ENCODE results near the gene CLDN4.
"Not testable (repeated sequence)": the region's sequence is repeated elsewhere in the genome, so short reads cannot be mapped to it uniquely, and the experiment has no call there.

The CLDN4 gene

GRCh38 chr7:73842067-73842976 lies 11.5 kb downstream of the CLDN4 start, which contains the start of gene METTL27:
METTL27 (minus strand) TSS chr7:73842516; CDS start chr7:73842140, 376 bp downstream.
- Histone ChIP-seq H3K4me1 (ENCODE audit: control insufficient read depth in 2 of 2, insufficient read depth in 1 of 2, low read depth in 1 of 2, low read length in 2 of 2) (peaks cover 0 to 5% of the 10 kb centered on the region in 2 donors), H3K4ac (ENCODE audit: low read length) (peak within 1 kb of the TSS; percentile 23), H2BK12ac (ENCODE audit: low read length) (no peak within 1 kb of the TSS), H3K27me3 (ENCODE audit: control insufficient read depth in 3 of 3, insufficient read depth in 3 of 3, low read depth in 1 of 3, low read length in 3 of 3) (no peaks in the 10 kb centered on the region), H2AFZ (ENCODE audit: low read length) (peak within 1 kb of the TSS; percentile 100), H3K23ac (ENCODE audit: low read depth, low read length, poor library complexity) (peak within 1 kb of the TSS; percentile 91), H3K18ac (ENCODE audit: low read length) (peak within 1 kb of the TSS; percentile 95), H2BK5ac (ENCODE audit: low read length) (peak within 1 kb of the TSS; percentile 53), H3K36me3 (replicated peaks in 1 of 2; ENCODE audit: control insufficient read depth in 2 of 2, insufficient read depth in 2 of 2, low read length in 2 of 2) (no peaks in the 10 kb centered on the region), H4K91ac (ENCODE audit: low read depth, low read length, poor library complexity) (no peak within 1 kb of the TSS), H2AK5ac (ENCODE audit: low read depth, low read length) (peak within 1 kb of the TSS; percentile 84), H3K4me2 (ENCODE audit: insufficient read depth, low read length, poor library complexity, severe bottlenecking) (peak within 1 kb of the TSS; percentile 83), H3K27ac (replicated peaks; ENCODE audit: low read length) (peak within 1 kb of the TSS; percentile 53), H3K4me3 (ENCODE audit: low read length in 2 of 2) (peak within 1 kb of the TSS; percentile 76), H2BK120ac (ENCODE audit: low read depth, low read length) (peak within 1 kb of the TSS; percentile 87), H3K14ac (ENCODE audit: low read length) (peak within 1 kb of the TSS; percentile 84), H3K79me1 (ENCODE audit: low read depth, low read length) (no peaks in the 10 kb centered on the region), H4K8ac (ENCODE audit: low read depth, low read length) (peak within 1 kb of the TSS; percentile 72), H3K9ac (ENCODE audit: low read depth, low read length, poor library complexity) (peak within 1 kb of the TSS; percentile 85), H2BK15ac (ENCODE audit: low read length) (peak within 1 kb of the TSS; percentile 81), H3K9me3 (replicated peaks in 1 of 2; ENCODE audit: control insufficient read depth in 2 of 2, insufficient read depth in 1 of 2, low read depth in 1 of 2, low read length in 2 of 2) (no peaks in the 10 kb centered on the region)
- DNase-seq (ENCODE audit: low spot score) = peak; percentile 90
- no CpG with 5 or more reads among the region's 45 CpGs for WGBS, 2 donors (ENCODE audit: extremely low coverage in 2 of 2, insufficient read length in 2 of 2, insufficient replicate concordance in 1 of 2)

GRCh38 chr7:73844131-73844547 lies 13.3 kb downstream of the CLDN4 start:
- H3K9ac ChIP-seq (ENCODE audit: low read depth, low read length, poor library complexity) = no peak overlapping the region
- H3K4me1 ChIP-seq (ENCODE audit: control insufficient read depth in 2 of 2, insufficient read depth in 1 of 2, low read depth in 1 of 2, low read length in 2 of 2) = peaks cover 0 to 2% of the 10 kb centered on the region in 2 donors
- H2AK5ac ChIP-seq (ENCODE audit: low read depth, low read length) = no peak overlapping the region
- H2BK5ac ChIP-seq (ENCODE audit: low read length) = no peak overlapping the region
- no CpG with 5 or more reads among the region's 9 CpGs for WGBS, 2 donors (ENCODE audit: extremely low coverage in 2 of 2, insufficient read length in 2 of 2, insufficient replicate concordance in 1 of 2)
- no peak overlapping the region for H2BK120ac ChIP-seq (ENCODE audit: low read depth, low read length)
- no peaks in the 10 kb centered on the region for H3K79me1 ChIP-seq (ENCODE audit: low read depth, low read length)
- no peak overlapping the region for H3K14ac ChIP-seq (ENCODE audit: low read length)
- no peak overlapping the region for H2AFZ ChIP-seq (ENCODE audit: low read length)
- no peak for DNase-seq (ENCODE audit: low spot score)
- H3K4me2 ChIP-seq (ENCODE audit: insufficient read depth, low read length, poor library complexity, severe bottlenecking) = no peak overlapping the region
- no peaks in the 10 kb centered on the region for H3K27me3 ChIP-seq (ENCODE audit: control insufficient read depth in 3 of 3, insufficient read depth in 3 of 3, low read depth in 1 of 3, low read length in 3 of 3)
- no peak overlapping the region for H4K8ac ChIP-seq (ENCODE audit: low read depth, low read length)
- no peak overlapping the region for H3K4me3 ChIP-seq (ENCODE audit: low read length in 2 of 2)
- no peaks in the 10 kb centered on the region for H3K36me3 ChIP-seq (replicated peaks in 1 of 2; ENCODE audit: control insufficient read depth in 2 of 2, insufficient read depth in 2 of 2, low read length in 2 of 2)
- no peak overlapping the region for H4K91ac ChIP-seq (ENCODE audit: low read depth, low read length, poor library complexity)
- H3K18ac ChIP-seq (ENCODE audit: low read length) = no peak overlapping the region
- H3K4ac ChIP-seq (ENCODE audit: low read length) = no peak overlapping the region
- H2BK15ac ChIP-seq (ENCODE audit: low read length) = no peak overlapping the region
- no peak overlapping the region for H2BK12ac ChIP-seq (ENCODE audit: low read length)
- H3K9me3 ChIP-seq (replicated peaks in 1 of 2; ENCODE audit: control insufficient read depth in 2 of 2, insufficient read depth in 1 of 2, low read depth in 1 of 2, low read length in 2 of 2) = peaks cover 0 to 4% of the 10 kb centered on the region in 2 donors
- H3K23ac ChIP-seq (ENCODE audit: low read depth, low read length, poor library complexity) = no peak overlapping the region
- no peak overlapping the region for H3K27ac ChIP-seq (replicated peaks; ENCODE audit: low read length)

- Histone ChIP-seq H2BK15ac (ENCODE audit: low read length) (no peak overlapping the region), H2BK12ac (ENCODE audit: low read length) (no peak overlapping the region), H2BK120ac (ENCODE audit: low read depth, low read length) (no peak overlapping the region), H3K79me1 (ENCODE audit: low read depth, low read length) (no peaks in the 10 kb centered on the region), H3K23ac (ENCODE audit: low read depth, low read length, poor library complexity) (no peak overlapping the region), H3K27me3 (ENCODE audit: control insufficient read depth in 3 of 3, insufficient read depth in 3 of 3, low read depth in 1 of 3, low read length in 3 of 3) (no peaks in the 10 kb centered on the region), H3K9ac (ENCODE audit: low read depth, low read length, poor library complexity) (no peak overlapping the region), H2AK5ac (ENCODE audit: low read depth, low read length) (no peak overlapping the region), H3K4me2 (ENCODE audit: insufficient read depth, low read length, poor library complexity, severe bottlenecking) (no peak overlapping the region), H3K4ac (ENCODE audit: low read length) (no peak overlapping the region), H3K9me3 (replicated peaks in 1 of 2; ENCODE audit: control insufficient read depth in 2 of 2, insufficient read depth in 1 of 2, low read depth in 1 of 2, low read length in 2 of 2) (peaks cover 0 to 4% of the 10 kb centered on the region in 2 donors), H4K8ac (ENCODE audit: low read depth, low read length) (no peak overlapping the region), H3K27ac (replicated peaks; ENCODE audit: low read length) (no peak overlapping the region), H3K36me3 (replicated peaks in 1 of 2; ENCODE audit: control insufficient read depth in 2 of 2, insufficient read depth in 2 of 2, low read length in 2 of 2) (no peaks in the 10 kb centered on the region), H4K91ac (ENCODE audit: low read depth, low read length, poor library complexity) (no peak overlapping the region), H2BK5ac (ENCODE audit: low read length) (no peak overlapping the region), H3K4me3 (ENCODE audit: low read length in 2 of 2) (no peak overlapping the region), H3K4me1 (ENCODE audit: control insufficient read depth in 2 of 2, insufficient read depth in 1 of 2, low read depth in 1 of 2, low read length in 2 of 2) (peaks cover 0 to 2% of the 10 kb centered on the region in 2 donors), H3K14ac (ENCODE audit: low read length) (no peak overlapping the region), H2AFZ (ENCODE audit: low read length) (no peak overlapping the region), H3K18ac (ENCODE audit: low read length) (no peak overlapping the region)
- no peak for DNase-seq (ENCODE audit: low spot score)
- WGBS, 2 donors (ENCODE audit: extremely low coverage in 2 of 2, insufficient read length in 2 of 2, insufficient replicate concordance in 1 of 2) = no CpG with 5 or more reads among the region's 13 CpGs
Observed at GRCh38 chr7:73844848-73845460, 14.2 kb downstream of the CLDN4 start.

GRCh38 chr7:73845701-73846195 lies 15.0 kb downstream of the CLDN4 start:
- H3K14ac ChIP-seq (ENCODE audit: low read length); H3K4me3 ChIP-seq (ENCODE audit: low read length in 2 of 2); H2BK120ac ChIP-seq (ENCODE audit: low read depth, low read length); H2BK5ac ChIP-seq (ENCODE audit: low read length); DNase-seq (ENCODE audit: low spot score); H2BK15ac ChIP-seq (ENCODE audit: low read length); H2AFZ ChIP-seq (ENCODE audit: low read length); H4K91ac ChIP-seq (ENCODE audit: low read depth, low read length, poor library complexity); H3K18ac ChIP-seq (ENCODE audit: low read length); H4K8ac ChIP-seq (ENCODE audit: low read depth, low read length); H2AK5ac ChIP-seq (ENCODE audit: low read depth, low read length); H2BK12ac ChIP-seq (ENCODE audit: low read length); H3K9ac ChIP-seq (ENCODE audit: low read depth, low read length, poor library complexity); H3K4ac ChIP-seq (ENCODE audit: low read length); H3K36me3 ChIP-seq (replicated peaks in 1 of 2; ENCODE audit: control insufficient read depth in 2 of 2, insufficient read depth in 2 of 2, low read length in 2 of 2); H3K4me2 ChIP-seq (ENCODE audit: insufficient read depth, low read length, poor library complexity, severe bottlenecking); H3K27ac ChIP-seq (replicated peaks; ENCODE audit: low read length); H3K4me1 ChIP-seq (ENCODE audit: control insufficient read depth in 2 of 2, insufficient read depth in 1 of 2, low read depth in 1 of 2, low read length in 2 of 2); H3K27me3 ChIP-seq (ENCODE audit: control insufficient read depth in 3 of 3, insufficient read depth in 3 of 3, low read depth in 1 of 3, low read length in 3 of 3); H3K79me1 ChIP-seq (ENCODE audit: low read depth, low read length); H3K9me3 ChIP-seq (replicated peaks in 1 of 2; ENCODE audit: control insufficient read depth in 2 of 2, insufficient read depth in 1 of 2, low read depth in 1 of 2, low read length in 2 of 2); H3K23ac ChIP-seq (ENCODE audit: low read depth, low read length, poor library complexity): not testable (repeated sequence)
- no CpG with 5 or more reads among the region's 12 CpGs for WGBS, 2 donors (ENCODE audit: extremely low coverage in 2 of 2, insufficient read length in 2 of 2, insufficient replicate concordance in 1 of 2)
